Natural killer cell treated with Interleukin-12 subunit alpha and Interleukin-12 subunit beta and Interleukin-15 and Interleukin-18, amount 100 ng/mL, for 72 hours (primary cell): ENCODE measurements around the gene LAS1L. TPM values are rescaled to one million over a fixed set of nuclear protein-coding genes. Genes with fewer than 3 reads are reported as not detected.
A peak's percentile ranks its signal among the peaks of the same experiment; 100 is the strongest.
"Not testable (repeated sequence)": the region's sequence is repeated elsewhere in the genome, so short reads cannot be mapped to it uniquely, and the experiment has no call there.

Experiments
- ATAC-seq, 2 donors: fragments of 150-1000 bp; cut with Tn5 transposase in 1 of 2; sonication (Bioruptor Pico), chemical (Tn5 transposase) in 1 of 2; 2 replicates each; pipeline ENCODE4 v1.10.0; 2021
- DNase-seq: peaks from one replicate; pipeline ENCODE4 v3.0.0; 2022; ENCODE audit warnings: low spot score
- H3K27ac Mint-ChIP-seq, 2 donors: 1 replicate in 1 of 2; 2 replicates in 1 of 2; pipeline ENCODE4 v1.8.0; 2022; ENCODE audit warnings: mixed read lengths in 2 of 2, mild to moderate bottlenecking in 1 of 2, moderate library complexity in 1 of 2
- H3K27me3 Mint-ChIP-seq, 2 donors: 1 replicate in 1 of 2; 2 replicates in 1 of 2; pipeline ENCODE4 v1.8.0; 2022; ENCODE audit warnings: mixed read lengths in 2 of 2
- H3K36me3 Mint-ChIP-seq: one replicate; pipeline ENCODE4 v1.8.0; 2022; ENCODE audit warnings: mixed read lengths
- H3K4me1 Mint-ChIP-seq, 2 donors: 1 replicate in 1 of 2; 2 replicates in 1 of 2; pipeline ENCODE4 v1.8.0; 2022; ENCODE audit warnings: low read depth in 2 of 2, mixed read lengths in 2 of 2, mild to moderate bottlenecking in 1 of 2
- H3K4me3 Mint-ChIP-seq: one replicate; pipeline ENCODE4 v1.8.0; 2022; ENCODE audit warnings: mixed read lengths
- H3K9me3 Mint-ChIP-seq: 2 replicates; pipeline ENCODE4 v1.8.0; 2022; ENCODE audit warnings: mixed read lengths
- total RNA-seq, 2 donors: library from RNA; stranded (reverse); gene quantifications; one replicate each; pipeline ENCODE4 v1.2.3, GENCODE V29; 2022

Gene LAS1L
- 10 to 100 TPM; 46.5 to 68.8 TPM for total RNA-seq

- H3K27me3 Mint-ChIP-seq = peaks cover 0 to 4% of the 10 kb centered on the region in 2 donors
- peak; percentile 99 for ATAC-seq
- H3K36me3 Mint-ChIP-seq = no peaks in the 10 kb centered on the region
- peak; percentile 91 for DNase-seq
- peaks cover 14% of the 10 kb centered on the region in 2 donors for H3K4me1 Mint-ChIP-seq
- H3K9me3 Mint-ChIP-seq = no peaks in the 10 kb centered on the region
- H3K4me3 Mint-ChIP-seq = peak within 1 kb of the TSS; percentile 93
- H3K27ac Mint-ChIP-seq = peak within 1 kb of the TSS; percentile 71 to 89
Observed at GRCh38 chrX:65534450-65535292, at the start of gene LAS1L. LAS1L (minus strand) TSS chrX:65534787; CDS start chrX:65534715, 72 bp downstream.

- H3K9me3 Mint-ChIP-seq = no peaks in the 10 kb centered on the region
- peaks cover 0 to 8% of the 10 kb centered on the region in 2 donors for H3K27me3 Mint-ChIP-seq
- no peak overlapping the region for H3K4me3 Mint-ChIP-seq
- no peaks in the 10 kb centered on the region for H3K36me3 Mint-ChIP-seq
- DNase-seq (no peak), ATAC-seq (peak in 1 of 2 donors; percentile 49)
- peaks cover 15 to 16% of the 10 kb centered on the region in 2 donors for H3K4me1 Mint-ChIP-seq
- peak overlapping the region in 1 of 2 donors; percentile 76 for H3K27ac Mint-ChIP-seq
Observed at GRCh38 chrX:65582450-65583082, 48.0 kb upstream of the LAS1L start.

- Mint-ChIP-seq H3K36me3 (no peaks in the 10 kb centered on the region), H3K27ac (peak overlapping the region in 1 of 2 donors; percentile 76), H3K4me3 (no peak overlapping the region), H3K27me3 (peaks cover 0 to 6% of the 10 kb centered on the region in 2 donors), H3K9me3 (no peaks in the 10 kb centered on the region), H3K4me1 (peaks cover 11 to 13% of the 10 kb centered on the region in 2 donors)
- peak; percentile 70 for DNase-seq
- ATAC-seq = peak; percentile 65 to 83
Observed at GRCh38 chrX:65581661-65582339, 47.2 kb upstream of the LAS1L start.

GRCh38 chrX:65578346-65578745, 43.8 kb upstream of the LAS1L start:
- peaks cover 8 to 13% of the 10 kb centered on the region in 2 donors for H3K4me1 Mint-ChIP-seq
- H3K27me3 Mint-ChIP-seq = peaks cover 0 to 11% of the 10 kb centered on the region in 2 donors
- no peak for DNase-seq
- H3K36me3 Mint-ChIP-seq = no peaks in the 10 kb centered on the region
- H3K9me3 Mint-ChIP-seq = no peaks in the 10 kb centered on the region
- no peak overlapping the region for H3K27ac Mint-ChIP-seq
- ATAC-seq = no peak
- H3K4me3 Mint-ChIP-seq = no peak overlapping the region

GRCh38 chrX:65576160-65576559, 41.6 kb upstream of the LAS1L start:
- Mint-ChIP-seq H3K9me3 (no peaks in the 10 kb centered on the region), H3K27ac (no peak overlapping the region), H3K4me3 (no peak overlapping the region), H3K4me1 (no peaks in the 10 kb centered on the region), H3K36me3 (no peaks in the 10 kb centered on the region), H3K27me3 (peaks cover 0 to 11% of the 10 kb centered on the region in 2 donors)
- no peak for DNase-seq
- ATAC-seq = no peak

- DNase-seq = no peak
- Mint-ChIP-seq H3K27ac (no peak overlapping the region), H3K4me3 (no peak overlapping the region), H3K4me1 (no peaks in the 10 kb centered on the region), H3K36me3 (no peaks in the 10 kb centered on the region), H3K9me3 (no peaks in the 10 kb centered on the region), H3K27me3 (peaks cover 0 to 11% of the 10 kb centered on the region in 2 donors)
- no peak for ATAC-seq
Observed at GRCh38 chrX:65575022-65575421, 40.4 kb upstream of the LAS1L start.

GRCh38 chrX:65574356-65574755, 39.8 kb upstream of the LAS1L start:
- no peak for ATAC-seq
- H3K4me3 Mint-ChIP-seq = no peak overlapping the region
- H3K27me3 Mint-ChIP-seq = peaks cover 0 to 11% of the 10 kb centered on the region in 2 donors
- DNase-seq = no peak
- H3K9me3 Mint-ChIP-seq = no peaks in the 10 kb centered on the region
- no peaks in the 10 kb centered on the region for H3K4me1 Mint-ChIP-seq
- H3K27ac Mint-ChIP-seq = no peak overlapping the region
- no peaks in the 10 kb centered on the region for H3K36me3 Mint-ChIP-seq

GRCh38 chrX:65572971-65573370, 38.4 kb upstream of the LAS1L start:
- H3K4me3 Mint-ChIP-seq = no peak overlapping the region
- H3K4me1 Mint-ChIP-seq = no peaks in the 10 kb centered on the region
- no peaks in the 10 kb centered on the region for H3K36me3 Mint-ChIP-seq
- no peak overlapping the region for H3K27ac Mint-ChIP-seq
- peaks cover 0 to 15% of the 10 kb centered on the region in 2 donors for H3K27me3 Mint-ChIP-seq
- ATAC-seq = no peak
- H3K9me3 Mint-ChIP-seq = no peaks in the 10 kb centered on the region
- DNase-seq = no peak

- not testable (repeated sequence) for H3K4me1 Mint-ChIP-seq, ATAC-seq, H3K27ac Mint-ChIP-seq, H3K9me3 Mint-ChIP-seq, DNase-seq, H3K36me3 Mint-ChIP-seq, H3K4me3 Mint-ChIP-seq
- peaks cover 9 to 32% of the 10 kb centered on the region in 2 donors for H3K27me3 Mint-ChIP-seq
Observed at GRCh38 chrX:65562850-65563249, 28.3 kb upstream of the LAS1L start.

- Mint-ChIP-seq H3K4me3 (no peak overlapping the region), H3K27me3 (peaks cover 0 to 23% of the 10 kb centered on the region in 2 donors), H3K36me3 (no peaks in the 10 kb centered on the region), H3K4me1 (no peaks in the 10 kb centered on the region), H3K27ac (no peak overlapping the region), H3K9me3 (no peaks in the 10 kb centered on the region)
- peak in 1 of 2 donors; percentile 11 for ATAC-seq
- DNase-seq = no peak
Observed at GRCh38 chrX:65551489-65552339, 17.1 kb upstream of the LAS1L start.

GRCh38 chrX:65551086-65551485, 16.5 kb upstream of the LAS1L start:
- Mint-ChIP-seq H3K27me3 (peaks cover 0 to 19% of the 10 kb centered on the region in 2 donors), H3K9me3 (no peaks in the 10 kb centered on the region), H3K4me3 (no peak overlapping the region), H3K4me1 (no peaks in the 10 kb centered on the region), H3K27ac (no peak overlapping the region), H3K36me3 (no peaks in the 10 kb centered on the region)
- DNase-seq (no peak), ATAC-seq (peak in 1 of 2 donors; percentile 25)

- no peak for ATAC-seq
- no peak overlapping the region for H3K27ac Mint-ChIP-seq
- no peak for DNase-seq
Observed at GRCh38 chrX:65545456-65545855, 10.9 kb upstream of the LAS1L start.

GRCh38 chrX:65537229-65537628, 2.6 kb upstream of the LAS1L start:
- H3K9me3 Mint-ChIP-seq = no peaks in the 10 kb centered on the region
- no peak for ATAC-seq
- peaks cover 0 to 12% of the 10 kb centered on the region in 2 donors for H3K27me3 Mint-ChIP-seq
- no peak overlapping the region for H3K4me3 Mint-ChIP-seq
- no peak for DNase-seq
- no peaks in the 10 kb centered on the region for H3K36me3 Mint-ChIP-seq
- no peak overlapping the region for H3K27ac Mint-ChIP-seq
- H3K4me1 Mint-ChIP-seq = peaks cover 14% of the 10 kb centered on the region in 2 donors

More at GRCh38 chrX:65545456-65545855, 10.9 kb upstream of the LAS1L start:
- Mint-ChIP-seq H3K36me3 (no peaks in the 10 kb centered on the region), H3K4me3 (no peak overlapping the region), H3K9me3 (no peaks in the 10 kb centered on the region), H3K27me3 (peaks cover 0 to 22% of the 10 kb centered on the region in 2 donors), H3K4me1 (no peaks in the 10 kb centered on the region)
